ENCODE results near the gene BTBD7.
"Not testable (repeated sequence)": the region's sequence is repeated elsewhere in the genome, so short reads cannot be mapped to it uniquely, and the experiment has no call there.

Gene BTBD7

DNA sequence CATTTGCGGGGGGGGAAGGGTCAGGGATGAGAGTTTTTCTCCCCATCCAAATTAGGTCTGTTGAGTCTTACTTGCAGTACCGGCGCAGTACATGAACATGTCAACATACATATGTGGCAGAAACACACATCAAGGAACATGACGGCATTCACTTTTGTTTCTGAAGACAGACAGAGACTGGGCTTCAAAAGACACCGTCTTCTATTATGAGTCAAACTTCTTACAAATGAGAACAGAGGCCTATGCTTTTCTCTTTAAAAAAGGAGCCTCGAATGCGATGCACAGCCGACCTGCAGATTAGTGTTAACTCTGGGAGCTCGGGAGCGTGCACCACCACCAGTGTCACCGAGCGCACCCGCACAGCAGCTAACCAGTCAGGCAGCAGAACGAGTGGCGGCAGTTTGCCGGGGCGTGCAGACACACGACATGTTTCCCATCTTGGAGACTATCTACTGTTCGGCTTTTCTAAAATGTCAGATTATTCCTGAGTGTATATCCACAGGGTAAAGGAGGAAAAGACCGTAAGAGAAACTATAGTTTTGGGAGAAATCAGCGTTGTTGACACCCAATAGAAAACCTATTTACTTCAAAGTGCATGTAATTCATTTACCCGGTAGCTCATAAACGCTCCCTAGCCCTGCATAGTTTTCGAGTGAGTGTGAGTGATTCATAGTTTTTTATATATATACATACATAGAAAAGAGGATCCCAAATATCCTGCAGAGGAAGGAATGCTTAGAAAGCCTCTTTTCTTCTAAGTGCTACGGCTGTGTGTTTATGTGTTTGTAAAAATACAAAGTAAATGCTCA lies 92.8 kb downstream of the BTBD7 start:
- H3K27ac ChIP-seq: no peak overlapping the region
- TF ChIP-seq ZFX (IDR thresholded peaks at IDR 0.05): no peak

- H3K27ac ChIP-seq: no peak overlapping the region
- TF ChIP-seq, protein P1, sequence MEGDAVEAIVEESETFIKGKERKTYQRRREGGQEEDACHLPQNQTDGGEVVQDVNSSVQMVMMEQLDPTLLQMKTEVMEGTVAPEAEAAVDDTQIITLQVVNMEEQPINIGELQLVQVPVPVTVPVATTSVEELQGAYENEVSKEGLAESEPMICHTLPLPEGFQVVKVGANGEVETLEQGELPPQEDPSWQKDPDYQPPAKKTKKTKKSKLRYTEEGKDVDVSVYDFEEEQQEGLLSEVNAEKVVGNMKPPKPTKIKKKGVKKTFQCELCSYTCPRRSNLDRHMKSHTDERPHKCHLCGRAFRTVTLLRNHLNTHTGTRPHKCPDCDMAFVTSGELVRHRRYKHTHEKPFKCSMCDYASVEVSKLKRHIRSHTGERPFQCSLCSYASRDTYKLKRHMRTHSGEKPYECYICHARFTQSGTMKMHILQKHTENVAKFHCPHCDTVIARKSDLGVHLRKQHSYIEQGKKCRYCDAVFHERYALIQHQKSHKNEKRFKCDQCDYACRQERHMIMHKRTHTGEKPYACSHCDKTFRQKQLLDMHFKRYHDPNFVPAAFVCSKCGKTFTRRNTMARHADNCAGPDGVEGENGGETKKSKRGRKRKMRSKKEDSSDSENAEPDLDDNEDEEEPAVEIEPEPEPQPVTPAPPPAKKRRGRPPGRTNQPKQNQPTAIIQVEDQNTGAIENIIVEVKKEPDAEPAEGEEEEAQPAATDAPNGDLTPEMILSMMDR (conservative IDR thresholded peaks at IDR 0.05): no peak
- no peak for TF ChIP-seq ZFX (IDR thresholded peaks at IDR 0.05)
Observed at GRCh38 chr14:93234798-93235197, 98.0 kb downstream of the BTBD7 start.

DNA sequence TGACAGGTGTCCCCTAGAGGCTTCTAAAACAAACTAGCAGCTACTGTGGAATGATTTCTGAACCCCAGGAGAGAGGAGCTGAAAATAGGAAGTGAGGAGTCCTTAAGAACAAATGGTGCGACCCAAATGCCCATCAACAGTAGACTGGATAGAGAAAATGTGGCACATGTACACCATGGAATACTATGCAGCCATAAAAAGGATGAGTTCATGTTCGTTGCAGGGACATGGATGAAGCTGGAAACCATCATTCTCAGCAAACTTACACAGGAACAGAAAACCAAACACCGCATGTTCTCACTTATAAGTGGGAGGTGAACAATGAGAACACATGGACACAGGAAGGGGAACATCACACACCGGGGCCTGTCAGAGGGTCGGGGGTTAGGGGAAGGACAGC lies 99.8 kb downstream of the BTBD7 start:
- not testable (repeated sequence) for H3K27ac ChIP-seq

DNA sequence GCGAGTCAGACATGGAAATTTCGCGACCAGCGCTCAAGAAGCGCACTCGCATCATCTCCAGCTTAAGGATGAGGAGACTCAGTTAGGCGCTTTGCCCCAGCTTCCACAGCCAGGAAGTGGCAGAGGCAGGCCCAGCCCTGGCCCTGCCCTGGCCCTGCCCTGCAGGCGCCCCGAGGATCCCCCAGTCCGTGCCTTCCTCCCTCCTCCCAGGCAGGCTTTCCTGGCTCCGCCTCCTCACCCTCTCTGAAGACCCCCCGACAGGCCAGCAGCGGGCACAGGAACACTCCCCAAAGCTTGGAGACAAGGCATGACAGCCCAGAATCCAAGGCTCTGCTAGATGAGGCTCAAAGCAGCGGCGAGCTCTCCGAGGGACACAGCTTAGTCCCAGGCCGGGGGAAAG lies 100.7 kb downstream of the BTBD7 start:
- TF ChIP-seq, protein P1 (conservative IDR thresholded peaks at IDR 0.05): no peak
- TF ChIP-seq ZFX (IDR thresholded peaks at IDR 0.05): no peak
- H3K27ac ChIP-seq: no peak overlapping the region

GRCh38 chr14:93231129-93231979 lies 101.5 kb downstream of the BTBD7 start:
- no peak overlapping the region for H3K27ac ChIP-seq

GRCh38 chr14:93230539-93230938 lies 102.3 kb downstream of the BTBD7 start:
- no peak overlapping the region for H3K27ac ChIP-seq
- no peak for TF ChIP-seq ZFX (IDR thresholded peaks at IDR 0.05)
- TF ChIP-seq, protein P1 (conservative IDR thresholded peaks at IDR 0.05): no peak

More at GRCh38 chr14:93231129-93231979, 101.5 kb downstream of the BTBD7 start:
- no peak for TF ChIP-seq ZFX (IDR thresholded peaks at IDR 0.05)
- TF ChIP-seq, protein P1 (conservative IDR thresholded peaks at IDR 0.05): no peak

- no peak overlapping the region for H3K27ac ChIP-seq
- TF ChIP-seq, protein P1 (conservative IDR thresholded peaks at IDR 0.05): no peak
- TF ChIP-seq ZFX (IDR thresholded peaks at IDR 0.05): no peak
Observed at GRCh38 chr14:93228550-93228949, 104.3 kb downstream of the BTBD7 start.

DNA sequence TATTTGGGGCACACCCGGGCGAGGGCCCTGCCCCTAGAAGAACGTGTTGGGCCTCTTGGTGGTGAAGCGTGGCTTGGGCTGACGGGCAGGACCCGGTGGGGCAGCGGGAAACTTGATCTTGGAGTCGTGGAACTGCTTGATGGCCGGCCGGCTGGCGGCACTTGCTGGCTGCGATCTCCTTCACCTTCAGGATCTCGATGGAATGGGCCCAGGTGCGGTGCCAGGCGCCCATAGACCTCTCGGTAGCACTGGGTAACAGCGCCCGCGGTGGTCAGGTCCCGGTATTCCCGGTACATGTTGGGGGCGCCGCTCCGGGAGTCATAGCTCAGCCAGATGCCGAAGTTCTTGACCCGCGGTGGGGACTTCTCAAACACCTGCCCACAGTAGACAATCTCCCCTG lies 109.3 kb downstream of the BTBD7 start:
- no peak overlapping the region for H3K27ac ChIP-seq
- TF ChIP-seq, protein P1 (conservative IDR thresholded peaks at IDR 0.05): no peak
